Activated naive CD4-positive, alpha-beta T cell treated with anti-CD3 and anti-CD28 coated beads for 36 hours (primary cell): ENCODE measurements around the gene KIF25. TPM values are rescaled to one million over a fixed set of nuclear protein-coding genes. Genes with fewer than 3 reads are reported as not detected.

ENCODE experiments used
- CTCF ChIA-PET: fragments of 350-600 bp; sonication (Branson Sonifier 250); formaldehyde crosslinking; loops from one replicate; lab custom pipeline; 2021; ENCODE audit warnings: antibody characterized with exemption; lab: Charles Lee
- DNase-seq: peaks from one replicate; pipeline ENCODE4 v3.0.0-alpha.2; 2020
- H3K27ac Mint-ChIP-seq: one replicate; pipeline ENCODE4 v1.8.0; 2021; ENCODE audit warnings: mild to moderate bottlenecking, mixed read lengths
- H3K27me3 Mint-ChIP-seq: one replicate; pipeline ENCODE4 v1.8.0; 2021; ENCODE audit warnings: low read depth, mixed read lengths
- H3K36me3 Mint-ChIP-seq: one replicate; pipeline ENCODE4 v1.8.0; 2021; ENCODE audit warnings: low read depth, mixed read lengths
- H3K4me1 Mint-ChIP-seq: one replicate; pipeline ENCODE4 v1.8.0; 2021; ENCODE audit warnings: low read depth, mixed read lengths
- H3K4me3 Mint-ChIP-seq: one replicate; pipeline ENCODE4 v1.8.0; 2021; ENCODE audit warnings: mild to moderate bottlenecking, moderate library complexity, mixed read lengths
- H3K9me3 Mint-ChIP-seq: one replicate; pipeline ENCODE4 v1.8.0; 2021; ENCODE audit warnings: mixed read lengths
- intact Hi-C: fragments of 100-400 bp; cut with micrococcal nuclease; formaldehyde crosslinking; loops from one replicate; pipeline ENCODE4 v1.15.1; 2023
- total RNA-seq, 2 experiments: library from RNA; stranded (reverse); gene quantifications; one replicate each; pipeline ENCODE4 v1.2.3, GENCODE V29; 2021

Gene KIF25
- total RNA-seq, 2 experiments from 2014 or later = not detected

- intact Hi-C loops = no loop called here
- no peaks in the 10 kb centered on the region for H3K9me3 Mint-ChIP-seq
- H3K4me1 Mint-ChIP-seq = no peaks in the 10 kb centered on the region
- DNase-seq = no peak
- no peaks in the 10 kb centered on the region for H3K36me3 Mint-ChIP-seq
- no peak overlapping the region for H3K4me3 Mint-ChIP-seq
- CTCF ChIA-PET = interaction anchor here (0.7 kb wide), 1 partner anchor 1203 kb away, joined by 3 read pairs; no protein-coding TSS in a partner anchor
- no peaks in the 10 kb centered on the region for H3K27me3 Mint-ChIP-seq
- H3K27ac Mint-ChIP-seq = no peak overlapping the region
Measured at GRCh38 chr6:168046696-168047095, 49.2 kb downstream of the KIF25 start.

- no peak overlapping the region for H3K27ac Mint-ChIP-seq
- no peaks in the 10 kb centered on the region for H3K27me3 Mint-ChIP-seq
- no peak for DNase-seq
- intact Hi-C loops = no loop called here
- H3K9me3 Mint-ChIP-seq = no peaks in the 10 kb centered on the region
- CTCF ChIA-PET = no interaction called here
- H3K36me3 Mint-ChIP-seq = no peaks in the 10 kb centered on the region
- H3K4me3 Mint-ChIP-seq = no peak overlapping the region
- H3K4me1 Mint-ChIP-seq = no peaks in the 10 kb centered on the region
Measured at GRCh38 chr6:168047841-168048723, 50.6 kb downstream of the KIF25 start.

DNA sequence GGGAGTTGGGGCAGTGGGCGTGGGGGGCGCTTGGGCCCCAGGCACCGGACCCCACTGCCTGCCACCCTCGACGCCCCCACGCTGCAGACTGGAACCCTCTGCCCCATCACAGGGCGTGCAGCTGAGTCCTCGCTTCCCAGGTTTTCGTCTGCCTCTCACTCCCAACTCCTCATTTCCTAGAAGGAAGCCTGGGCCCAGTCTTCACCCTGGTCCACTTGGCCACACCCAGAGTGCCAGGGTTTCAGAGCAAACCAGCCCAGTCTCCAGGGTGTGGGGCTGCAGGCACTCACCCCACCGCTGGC lies 51.2 kb downstream of the KIF25 start:
- no peaks in the 10 kb centered on the region for H3K9me3 Mint-ChIP-seq
- no peaks in the 10 kb centered on the region for H3K4me1 Mint-ChIP-seq
- intact Hi-C loops = no loop called here
- no peaks in the 10 kb centered on the region for H3K36me3 Mint-ChIP-seq
- CTCF ChIA-PET = no interaction called here
- DNase-seq = no peak
- H3K27me3 Mint-ChIP-seq = no peaks in the 10 kb centered on the region
- no peak overlapping the region for H3K4me3 Mint-ChIP-seq
- no peak overlapping the region for H3K27ac Mint-ChIP-seq

DNA sequence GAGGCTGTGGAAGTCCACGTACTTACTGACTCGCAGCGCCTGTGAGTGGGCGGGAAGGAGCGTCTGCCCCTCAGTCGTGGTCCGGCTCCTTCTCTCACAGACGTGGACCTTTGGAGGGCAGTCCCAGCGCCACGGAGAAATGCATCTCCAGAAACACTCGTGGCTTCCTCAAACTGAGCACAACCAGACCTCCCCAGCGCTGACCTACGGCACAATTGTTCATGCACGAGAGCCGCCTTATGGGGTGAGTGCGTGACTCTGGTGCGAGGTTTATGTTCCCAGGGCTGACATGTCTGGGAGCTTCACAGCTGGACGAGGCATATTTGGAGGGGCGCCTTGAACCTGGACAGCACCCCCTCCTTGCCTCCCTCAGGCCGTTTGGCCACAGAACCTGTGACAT lies 51.8 kb downstream of the KIF25 start:
- Mint-ChIP-seq H3K27ac (no peak overlapping the region), H3K9me3 (no peaks in the 10 kb centered on the region), H3K36me3 (no peaks in the 10 kb centered on the region), H3K4me1 (no peaks in the 10 kb centered on the region), H3K27me3 (no peaks in the 10 kb centered on the region), H3K4me3 (no peak overlapping the region)
- intact Hi-C loops = no loop called here
- DNase-seq = no peak
- CTCF ChIA-PET = no interaction called here

DNA sequence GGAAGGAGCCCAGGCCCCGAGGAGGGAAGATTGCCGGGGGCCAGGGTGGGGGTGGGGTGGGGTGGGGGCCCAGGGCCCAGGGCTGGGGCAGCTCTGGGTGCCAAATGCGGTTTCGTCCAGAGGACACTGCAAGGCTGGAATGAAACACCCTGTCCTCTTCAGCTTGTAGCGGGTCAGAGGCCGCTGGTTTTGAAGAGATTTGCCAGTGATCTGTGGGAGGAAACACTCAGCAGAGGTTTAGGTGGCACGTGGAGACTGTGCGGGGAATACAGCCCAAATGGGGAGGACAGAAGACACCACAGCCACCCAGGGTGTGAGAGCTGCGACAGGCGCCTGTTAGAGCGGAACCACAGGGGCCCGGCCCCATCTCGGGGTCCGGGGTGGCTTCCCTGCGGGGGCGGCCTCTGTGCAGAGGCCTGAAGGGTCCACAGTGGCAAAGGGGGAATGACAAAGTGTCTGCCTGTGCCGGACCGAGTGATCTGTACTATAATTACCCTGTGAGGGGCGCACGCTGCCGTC lies 52.3 kb downstream of the KIF25 start:
- DNase-seq = no peak
- H3K9me3 Mint-ChIP-seq = no peaks in the 10 kb centered on the region
- no peaks in the 10 kb centered on the region for H3K27me3 Mint-ChIP-seq
- no peak overlapping the region for H3K4me3 Mint-ChIP-seq
- intact Hi-C loops = no loop called here
- CTCF ChIA-PET = no interaction called here
- H3K36me3 Mint-ChIP-seq = no peaks in the 10 kb centered on the region
- H3K4me1 Mint-ChIP-seq = no peaks in the 10 kb centered on the region
- no peak overlapping the region for H3K27ac Mint-ChIP-seq

GRCh38 chr6:168050225-168050880 lies 52.9 kb downstream of the KIF25 start:
- intact Hi-C loops = no loop called here
- Mint-ChIP-seq H3K4me3 (no peak overlapping the region), H3K27ac (no peak overlapping the region), H3K4me1 (no peaks in the 10 kb centered on the region), H3K36me3 (no peaks in the 10 kb centered on the region), H3K9me3 (no peaks in the 10 kb centered on the region), H3K27me3 (no peaks in the 10 kb centered on the region)
- no peak for DNase-seq
- CTCF ChIA-PET = no interaction called here

DNA sequence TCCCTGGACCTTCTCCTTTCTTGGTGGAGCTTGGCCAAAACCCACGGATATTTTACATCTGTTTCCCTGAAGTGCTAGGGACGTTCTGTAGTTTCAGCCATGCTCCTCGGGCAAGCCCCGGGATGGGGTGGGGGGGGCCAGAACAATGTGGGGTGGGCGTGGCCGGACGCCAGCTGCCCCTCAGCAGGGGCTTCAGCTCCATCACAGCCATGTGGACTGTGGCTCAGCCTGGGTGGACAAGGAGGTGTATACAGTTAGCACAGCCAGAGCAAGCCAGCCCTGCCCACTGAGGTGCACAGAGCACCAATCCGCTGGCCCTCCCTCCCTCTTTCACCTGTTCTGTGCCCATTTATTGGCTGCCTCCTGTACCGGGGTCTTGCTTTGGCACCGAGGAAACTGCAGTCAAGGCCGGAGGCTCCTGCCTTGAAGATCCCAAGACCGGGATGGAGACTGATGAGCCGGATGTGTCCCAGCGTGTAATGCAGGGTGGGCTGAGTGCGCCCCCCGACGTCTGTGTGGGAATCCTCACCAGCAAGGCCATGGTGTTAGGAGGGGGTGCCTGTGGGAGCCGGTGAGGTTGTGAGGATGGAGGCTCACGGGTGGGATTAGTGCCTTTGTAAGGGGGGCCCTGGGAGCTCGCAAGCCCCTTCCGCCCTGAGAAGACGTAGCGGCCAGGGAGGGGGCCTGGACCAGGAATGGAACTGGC lies 53.6 kb downstream of the KIF25 start:
- H3K4me3 Mint-ChIP-seq = no peak overlapping the region
- no peaks in the 10 kb centered on the region for H3K4me1 Mint-ChIP-seq
- no peak overlapping the region for H3K27ac Mint-ChIP-seq
- no peaks in the 10 kb centered on the region for H3K27me3 Mint-ChIP-seq
- intact Hi-C loops = no loop called here
- H3K36me3 Mint-ChIP-seq = no peaks in the 10 kb centered on the region
- no peak for DNase-seq
- no peaks in the 10 kb centered on the region for H3K9me3 Mint-ChIP-seq
- CTCF ChIA-PET = no interaction called here

DNA sequence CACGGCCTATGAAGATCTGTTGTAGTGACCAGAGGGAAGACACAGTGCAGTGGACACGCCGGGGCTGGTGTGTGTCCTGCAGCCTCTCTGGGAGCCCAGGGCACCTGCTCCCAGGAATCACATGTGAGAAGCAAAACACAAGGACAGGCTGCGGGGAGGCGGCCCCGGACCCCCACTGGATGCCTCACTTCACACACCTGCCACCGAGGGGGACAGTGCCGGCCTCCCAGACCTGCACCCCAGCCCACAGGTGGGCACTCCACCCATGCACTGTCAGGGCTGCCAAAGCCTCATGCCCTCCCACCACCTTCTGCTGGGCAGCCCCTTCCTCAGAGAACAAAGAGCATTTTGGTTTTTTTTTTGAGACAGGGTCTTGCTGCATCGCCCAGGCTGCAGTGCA lies 54.2 kb downstream of the KIF25 start:
- H3K4me1 Mint-ChIP-seq = no peaks in the 10 kb centered on the region
- H3K27me3 Mint-ChIP-seq = no peaks in the 10 kb centered on the region
- no peak overlapping the region for H3K4me3 Mint-ChIP-seq
- no peaks in the 10 kb centered on the region for H3K36me3 Mint-ChIP-seq
- intact Hi-C loops = no loop called here
- CTCF ChIA-PET = no interaction called here
- H3K27ac Mint-ChIP-seq = no peak overlapping the region
- no peak for DNase-seq
- no peaks in the 10 kb centered on the region for H3K9me3 Mint-ChIP-seq

DNA sequence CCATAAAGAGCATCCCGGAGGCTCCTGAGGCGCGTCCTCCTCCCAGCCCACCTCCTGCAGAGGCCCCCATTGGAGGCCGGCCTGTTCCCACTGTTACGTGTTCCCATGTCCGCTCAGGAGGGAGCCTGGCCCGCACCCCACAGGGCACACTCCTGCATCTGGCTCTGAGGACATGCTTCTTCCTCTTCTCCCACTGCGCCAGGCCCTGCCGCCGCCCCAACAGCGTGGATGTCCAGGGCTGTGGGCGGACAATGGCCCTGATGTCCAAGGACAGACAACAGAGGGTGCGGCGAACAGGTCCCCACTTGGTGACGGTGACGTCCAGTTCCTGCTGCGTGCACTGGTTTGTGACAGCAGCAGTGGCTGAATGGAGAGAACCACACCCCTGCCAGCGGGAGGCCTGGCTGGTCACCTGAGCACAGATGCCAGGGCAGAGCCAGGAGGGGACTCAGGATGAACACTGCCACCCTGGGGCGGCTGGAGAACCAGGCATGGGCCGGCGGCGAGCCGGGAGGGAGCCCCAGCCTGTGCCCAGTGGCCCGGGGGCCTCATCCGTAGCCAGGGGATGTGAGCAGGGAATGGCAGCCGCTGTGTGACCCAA lies 54.9 kb downstream of the KIF25 start:
- Mint-ChIP-seq H3K27me3 (no peaks in the 10 kb centered on the region), H3K9me3 (no peaks in the 10 kb centered on the region), H3K4me1 (no peaks in the 10 kb centered on the region), H3K4me3 (no peak overlapping the region), H3K36me3 (no peaks in the 10 kb centered on the region), H3K27ac (no peak overlapping the region)
- CTCF ChIA-PET = no interaction called here
- intact Hi-C loops = no loop called here
- no peak for DNase-seq

DNA sequence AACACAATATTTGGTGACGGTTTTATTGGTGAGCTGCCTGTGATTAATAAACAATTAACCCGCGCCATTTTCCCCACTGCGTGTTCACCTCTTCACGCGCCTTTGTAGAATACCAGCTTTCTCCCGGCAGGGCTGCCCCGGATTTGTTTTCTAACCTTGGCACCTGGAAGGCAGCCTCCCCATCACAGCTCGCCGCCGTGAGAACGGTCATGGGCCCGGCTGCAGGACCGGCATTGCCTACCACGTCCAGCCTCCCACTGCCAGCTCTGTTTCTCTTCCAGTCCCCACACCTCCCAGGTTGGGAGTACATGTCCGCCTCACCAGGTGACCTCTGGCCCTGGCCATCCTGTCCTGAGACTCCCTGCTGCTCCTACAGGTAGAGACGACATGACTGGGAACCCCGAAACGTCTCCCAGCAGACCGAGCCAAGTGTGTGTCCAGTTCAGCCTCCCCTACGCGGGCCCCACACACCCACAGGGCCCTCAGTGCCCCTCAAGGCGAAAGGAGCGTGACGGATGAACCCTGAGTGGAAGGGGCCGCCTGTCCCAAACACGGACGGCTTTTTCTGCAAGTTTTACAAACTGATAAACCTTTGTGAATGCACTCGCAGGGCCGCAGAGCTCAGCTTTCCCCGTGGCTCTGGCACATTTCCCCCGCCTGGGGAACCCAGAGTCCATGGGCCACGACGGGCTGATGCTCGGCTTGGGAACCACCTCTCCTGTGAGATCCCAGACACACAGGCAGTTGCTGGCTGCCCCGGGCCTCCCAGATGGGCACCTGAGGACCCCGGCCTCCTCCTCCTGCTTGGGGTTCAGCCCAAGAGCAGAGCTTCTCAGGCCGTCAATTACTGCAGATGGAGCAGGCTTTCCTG lies 55.9 kb downstream of the KIF25 start:
- intact Hi-C loops = no loop called here
- no peaks in the 10 kb centered on the region for H3K4me1 Mint-ChIP-seq
- H3K36me3 Mint-ChIP-seq = no peaks in the 10 kb centered on the region
- CTCF ChIA-PET = no interaction called here
- no peak for DNase-seq
- no peaks in the 10 kb centered on the region for H3K9me3 Mint-ChIP-seq
- H3K27ac Mint-ChIP-seq = no peak overlapping the region
- H3K4me3 Mint-ChIP-seq = no peak overlapping the region
- no peaks in the 10 kb centered on the region for H3K27me3 Mint-ChIP-seq

- no peak for DNase-seq
- no peak overlapping the region for H3K27ac Mint-ChIP-seq
- H3K4me3 Mint-ChIP-seq = no peak overlapping the region
- no peaks in the 10 kb centered on the region for H3K27me3 Mint-ChIP-seq
- no peaks in the 10 kb centered on the region for H3K36me3 Mint-ChIP-seq
- CTCF ChIA-PET = no interaction called here
- intact Hi-C loops = no loop called here
- no peaks in the 10 kb centered on the region for H3K9me3 Mint-ChIP-seq
- H3K4me1 Mint-ChIP-seq = no peaks in the 10 kb centered on the region
Measured at GRCh38 chr6:168053957-168054471, 56.5 kb downstream of the KIF25 start.
